GM18508 (cell line): ENCODE data around the gene ZP3.
"Not testable (repeated sequence)": the region's sequence is repeated elsewhere in the genome, so short reads cannot be mapped to it uniquely, and the experiment has no call there.

Experiments
- ATAC-seq: cut with Tn5 transposase; IDR thresholded peaks from one replicate; pipeline ENCODE4 v1.9.1; 2021; ENCODE audit warnings: moderate number of reproducible peaks; ENCODE audit not compliant: insufficient read depth, unreplicated experiment

Gene ZP3

DNA sequence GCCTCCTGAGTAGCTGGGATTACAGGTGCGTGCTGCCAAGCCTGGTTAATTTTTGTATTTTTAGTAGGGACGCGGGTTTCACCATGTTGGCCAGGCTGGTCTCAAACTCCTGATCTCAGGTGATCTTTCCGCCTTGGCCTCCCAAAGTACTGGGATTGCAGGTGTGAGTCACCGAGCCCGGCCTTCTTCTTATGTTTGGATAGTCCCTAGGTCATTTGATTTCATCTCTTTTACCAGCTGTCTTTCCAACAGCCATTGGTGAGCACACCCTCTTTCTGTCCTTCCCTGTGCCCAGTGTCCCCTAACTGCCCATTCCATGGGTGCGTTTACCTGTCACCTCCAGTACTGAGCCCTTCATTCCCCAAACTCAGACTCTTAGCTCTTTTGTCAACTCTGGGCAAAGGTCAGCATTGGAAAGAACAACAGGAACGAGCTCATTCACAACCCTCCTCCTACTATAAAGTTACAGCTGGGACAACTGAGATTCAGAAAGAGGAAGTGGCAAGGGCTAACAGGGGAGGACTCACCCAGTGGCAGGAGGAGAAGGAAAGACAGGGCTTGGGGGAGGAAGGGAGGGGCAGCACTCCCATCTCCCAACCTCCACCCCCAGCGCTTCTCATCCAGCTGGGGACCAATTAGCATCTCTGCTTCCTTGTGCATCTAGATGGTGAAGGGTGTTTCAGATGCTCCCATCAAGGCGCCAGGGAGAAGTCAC is 20.8 kb upstream of the ZP3 start:
- ATAC-seq = no peak

DNA sequence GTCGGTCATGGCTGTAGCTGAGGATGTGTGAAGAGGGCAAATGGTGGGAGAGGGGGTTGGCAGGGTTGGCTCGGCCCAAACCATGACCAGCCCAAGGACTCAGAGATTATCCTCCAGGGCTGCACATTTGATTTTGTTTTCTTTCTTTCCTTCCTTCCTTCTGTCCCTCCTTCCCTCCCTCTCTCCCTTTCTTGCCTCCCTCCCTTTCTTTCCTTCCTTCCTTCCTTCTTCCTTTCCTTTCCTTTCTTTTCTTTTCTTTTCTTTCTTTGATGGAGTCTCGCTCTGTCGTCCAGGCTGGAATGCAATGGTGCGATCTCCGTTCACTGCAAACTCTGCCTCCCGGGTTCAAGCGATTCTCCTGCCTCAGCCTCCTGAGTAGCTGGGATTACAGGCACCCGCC is 19.0 kb upstream of the ZP3 start:
- ATAC-seq = no peak

DNA sequence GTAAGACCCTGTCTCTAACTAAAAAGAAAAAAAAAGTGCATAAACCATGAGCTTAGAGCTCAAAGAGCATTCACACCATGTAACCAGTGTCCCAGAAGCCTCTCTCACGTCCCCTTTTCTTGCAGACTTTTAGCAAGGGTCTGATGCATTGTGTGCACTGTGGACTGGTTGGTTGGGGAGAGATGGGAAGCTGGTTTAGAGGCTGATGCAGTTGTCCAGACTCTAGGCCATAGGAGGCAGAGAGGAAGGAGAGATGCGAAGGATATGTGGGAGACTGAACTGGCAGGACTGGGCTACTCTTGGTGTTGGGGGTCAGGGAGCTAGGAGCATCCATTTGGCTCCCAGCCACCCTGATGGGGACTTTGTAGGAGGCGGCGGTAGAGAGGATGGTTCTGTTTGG is 17.0 kb upstream of the ZP3 start:
- ATAC-seq = no peak

DNA sequence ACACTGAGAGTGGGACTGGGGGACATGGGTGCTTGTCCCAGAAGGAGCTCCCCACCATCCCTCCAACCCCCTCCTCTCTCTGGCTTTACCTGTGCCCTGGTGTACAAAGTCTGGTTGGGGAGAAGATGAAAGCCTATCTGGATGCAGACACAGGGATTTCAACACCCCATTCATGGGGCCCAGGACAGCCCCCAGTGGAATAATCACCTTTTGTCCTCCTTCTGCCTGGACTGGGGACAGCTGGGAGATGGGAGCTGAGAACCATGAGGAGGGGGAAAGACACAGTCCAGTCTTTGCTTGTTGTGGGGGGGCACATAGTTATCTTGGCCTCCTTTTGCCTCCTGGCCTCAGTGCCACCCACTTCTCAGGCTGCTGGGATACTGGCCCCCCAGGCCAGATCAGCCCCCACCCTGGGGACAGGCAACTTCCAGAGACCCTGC is 16.6 kb upstream of the ZP3 start:
- no peak for ATAC-seq

DNA sequence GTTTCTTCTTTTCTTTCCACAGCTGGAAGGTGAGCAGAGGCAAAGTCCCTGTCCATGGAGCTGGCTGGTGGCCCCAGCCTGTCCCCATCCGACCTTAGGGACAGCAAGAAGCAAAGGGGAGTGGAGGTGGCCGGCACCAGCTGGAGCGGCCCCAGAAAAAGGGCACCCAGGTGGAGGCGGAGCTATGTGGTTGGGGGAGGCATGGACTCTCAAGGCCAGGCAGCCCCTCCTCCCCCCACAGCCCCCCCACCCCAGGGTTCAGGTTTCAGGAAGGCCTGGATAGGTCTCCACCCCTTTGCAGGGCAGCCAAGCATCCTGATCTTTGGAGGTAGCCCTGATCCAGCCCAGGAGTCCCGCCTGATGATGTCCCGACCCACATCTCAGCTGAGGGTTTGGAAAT is 15.2 kb upstream of the ZP3 start, which contains the start of gene SSC4D:
TSS of gene SSC4D (minus strand) at position 161 of the 400 bp plus-strand sequence. CDS start 5,258 bp downstream, outside the sequence.
- no peak for ATAC-seq

DNA sequence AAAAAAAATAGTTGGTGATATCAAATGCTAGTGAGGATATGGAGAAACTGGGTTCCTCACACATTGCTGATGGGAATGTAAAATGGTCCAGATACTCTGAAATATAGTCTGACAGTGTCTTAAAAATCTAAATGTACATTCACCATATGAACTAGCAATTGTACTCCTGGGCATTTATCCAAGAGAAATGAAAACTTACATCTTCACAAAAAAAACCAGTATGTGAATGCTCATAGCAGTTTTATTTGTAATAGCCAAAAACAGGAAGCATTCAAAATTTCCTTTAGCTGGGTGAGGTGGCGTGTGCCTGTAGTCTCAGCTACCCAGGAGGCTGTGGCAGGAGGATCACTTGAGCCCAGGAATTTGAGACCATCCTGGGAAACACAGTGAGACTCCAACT is 13.1 kb upstream of the ZP3 start:
- ATAC-seq = no peak

DNA sequence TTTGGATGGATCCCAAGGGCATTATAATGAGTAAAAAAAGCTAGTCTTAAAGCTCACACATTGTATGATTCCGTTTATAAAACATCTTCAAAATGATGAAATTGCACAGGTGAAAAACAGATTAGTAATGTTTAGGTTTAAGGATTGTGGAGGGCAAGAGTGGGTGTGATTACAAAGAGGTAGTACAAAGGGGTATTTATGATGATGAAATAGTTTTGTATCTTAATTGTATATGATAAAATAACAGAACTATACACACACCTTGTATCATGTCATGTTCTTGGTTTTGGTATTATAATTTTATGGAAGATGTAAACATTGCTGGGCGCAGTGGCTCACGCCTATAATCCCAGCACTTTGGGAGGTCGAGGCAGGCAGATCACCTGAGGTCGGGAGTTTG is 12.5 kb upstream of the ZP3 start:
- no peak for ATAC-seq

DNA sequence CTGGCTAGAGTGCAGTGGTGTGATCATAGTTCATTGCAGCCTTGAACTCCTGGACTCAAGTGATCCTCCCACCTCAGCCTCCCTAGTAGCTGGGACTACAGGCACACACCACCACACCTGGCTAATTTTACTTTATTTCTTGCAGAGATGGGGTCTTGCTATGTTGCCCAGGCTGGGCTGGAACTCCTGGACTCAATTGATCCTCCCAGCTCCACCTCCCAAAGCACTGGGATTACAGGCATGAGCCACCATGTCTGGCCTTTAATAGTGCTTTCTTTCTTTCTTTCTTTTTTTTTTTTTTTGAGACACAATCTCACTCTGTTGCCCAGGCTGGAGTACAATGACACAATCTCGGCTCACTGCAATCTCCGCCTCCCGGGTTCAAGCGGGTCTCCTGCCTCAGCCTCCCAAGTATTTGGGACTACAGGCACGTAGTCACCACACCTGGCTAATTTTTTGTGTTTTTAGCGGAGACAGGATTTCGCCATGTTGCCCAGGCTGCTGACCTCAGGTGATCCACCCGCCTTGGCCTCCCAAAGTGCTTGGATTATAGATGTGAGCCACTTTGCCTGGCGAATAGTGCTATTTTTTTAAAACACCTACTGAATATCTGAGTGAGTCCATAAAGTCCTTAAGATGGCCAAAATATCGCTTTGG is 7.0 kb upstream of the ZP3 start:
- not testable (repeated sequence) for ATAC-seq

DNA sequence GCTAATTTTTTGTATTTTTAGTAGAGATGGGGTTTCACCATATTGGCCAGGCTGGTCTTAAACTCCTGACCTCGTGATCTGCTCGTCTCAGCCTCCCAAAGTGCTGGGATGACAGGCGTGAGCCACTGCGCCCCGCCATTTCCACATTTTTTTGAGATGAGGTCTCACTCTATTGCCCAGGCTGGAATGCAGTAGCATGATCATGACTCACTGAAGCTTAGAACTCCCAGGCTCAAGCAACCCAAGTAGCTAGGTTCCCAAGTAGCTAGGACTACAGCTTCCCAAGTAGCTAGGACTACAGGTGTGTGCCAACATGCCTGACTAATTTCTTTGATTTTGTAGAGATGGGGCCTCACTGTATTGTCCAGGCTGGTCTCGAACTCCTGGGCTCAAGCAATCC is 3.7 kb upstream of the ZP3 start:
- ATAC-seq = not testable (repeated sequence)

DNA sequence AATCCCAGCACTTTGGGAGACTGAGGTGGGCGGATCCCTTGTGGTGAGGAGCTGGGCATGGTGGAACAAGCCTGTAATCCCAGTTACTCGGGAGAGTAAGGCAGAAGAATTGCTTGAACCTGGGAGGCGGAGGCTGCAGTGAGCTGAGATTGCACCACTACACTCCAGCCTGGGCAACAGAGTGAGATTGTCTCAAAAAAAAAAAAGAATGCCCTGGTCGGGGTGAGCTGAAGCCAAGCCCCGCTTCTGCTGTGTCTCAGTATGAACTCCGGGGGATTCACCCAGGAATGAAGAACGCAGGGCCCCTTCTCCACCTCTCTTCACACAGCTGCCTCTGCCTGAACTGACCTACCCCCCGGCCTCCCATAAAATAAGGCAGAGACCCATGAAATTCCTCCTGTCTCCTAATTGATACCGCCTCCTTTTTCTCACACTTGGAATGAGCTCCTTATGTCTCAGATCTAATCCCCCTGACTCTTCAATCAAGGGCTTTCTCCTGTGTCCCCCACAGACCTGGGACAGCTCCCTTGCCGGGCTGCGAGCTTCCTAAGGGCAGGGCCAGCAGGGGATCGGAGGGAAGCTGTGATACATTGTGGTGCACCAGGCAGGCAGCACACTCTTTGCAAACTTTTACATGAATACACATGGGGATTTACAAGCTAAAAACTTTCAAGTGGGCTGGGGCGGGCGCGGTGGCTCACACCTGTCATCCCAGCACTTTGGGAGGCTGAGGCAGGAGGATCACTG is 911 bp upstream of the ZP3 start:
- ATAC-seq = no peak

DNA sequence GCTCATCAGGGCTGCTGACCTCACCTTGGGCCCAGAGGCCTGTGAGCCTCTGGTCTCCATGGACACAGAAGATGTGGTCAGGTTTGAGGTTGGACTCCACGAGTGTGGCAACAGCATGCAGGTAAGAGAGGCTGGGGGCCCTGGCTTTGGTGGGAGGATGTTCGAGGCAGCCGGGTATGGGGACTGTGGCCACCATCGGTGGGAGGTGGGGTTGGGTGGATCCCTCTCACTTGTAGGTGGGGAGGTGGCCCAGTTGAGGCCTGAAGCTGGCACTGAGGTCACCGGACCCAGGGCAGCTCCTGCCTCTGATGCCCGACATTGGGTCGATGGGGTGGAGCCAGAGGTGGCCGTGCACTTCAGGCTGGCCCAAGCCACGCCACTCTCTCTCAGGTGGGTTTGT is 406 bp downstream of the ZP3 start:
- no peak for ATAC-seq

DNA sequence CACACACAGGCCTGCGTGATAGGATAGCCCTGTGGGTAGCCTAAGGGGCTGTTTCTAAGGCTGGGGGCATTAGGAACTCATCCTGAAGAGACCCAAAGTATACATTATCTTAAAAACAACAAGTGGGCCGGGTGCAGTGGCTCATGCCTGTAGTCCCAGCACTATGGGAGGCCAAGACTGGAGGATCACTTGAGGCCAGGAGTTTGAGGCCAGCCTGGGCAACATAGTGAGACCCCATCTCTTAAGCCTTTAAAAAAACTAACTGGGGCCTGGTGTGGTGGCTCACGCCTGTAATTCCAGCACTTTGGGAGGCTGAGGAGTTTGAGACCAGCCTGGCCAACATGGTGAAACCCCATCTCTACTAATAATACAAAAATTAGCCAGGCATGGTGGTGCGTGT is 808 bp downstream of the ZP3 start:
- not testable (repeated sequence) for ATAC-seq

DNA sequence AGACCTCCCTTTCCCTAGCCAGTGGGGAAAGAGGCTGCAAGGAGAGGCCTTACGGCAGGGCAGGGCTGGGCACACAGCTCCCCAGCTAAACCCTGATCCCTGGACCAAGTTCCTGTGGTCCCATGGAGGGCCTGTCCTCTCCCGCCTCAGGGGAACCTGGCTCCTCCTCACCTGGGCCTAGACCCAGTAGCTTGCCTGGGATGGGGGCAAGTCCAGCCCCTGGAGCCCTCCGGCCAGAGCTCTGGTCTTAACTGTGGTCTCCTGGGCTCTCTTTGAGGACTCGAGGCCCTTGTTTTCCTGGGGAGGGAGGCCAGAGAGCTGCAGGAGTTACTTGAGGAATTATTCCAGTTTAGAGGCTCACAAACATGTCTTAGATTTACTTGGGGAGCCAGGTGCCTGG is 1.5 kb downstream of the ZP3 start:
- no peak for ATAC-seq

DNA sequence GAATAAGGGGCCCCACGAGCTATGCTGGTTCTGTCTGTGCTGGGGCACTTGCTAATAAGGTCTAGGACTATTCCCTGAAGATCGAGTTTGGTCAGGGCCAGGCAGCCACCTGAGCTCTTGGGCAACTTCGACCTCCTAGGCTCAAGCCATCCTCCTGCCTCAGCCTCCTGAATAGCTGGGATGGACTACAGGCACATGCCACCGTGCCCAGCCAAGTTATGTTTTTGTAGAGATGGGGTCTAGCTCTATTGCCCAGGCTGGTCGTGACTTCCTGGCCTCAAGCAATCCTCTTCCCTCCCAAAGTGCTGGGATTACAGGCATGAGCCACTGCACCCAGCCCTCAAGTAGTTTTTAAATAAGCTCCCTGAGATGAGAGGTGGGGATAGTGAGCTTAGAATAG is 2.9 kb downstream of the ZP3 start:
- ATAC-seq = no peak

DNA sequence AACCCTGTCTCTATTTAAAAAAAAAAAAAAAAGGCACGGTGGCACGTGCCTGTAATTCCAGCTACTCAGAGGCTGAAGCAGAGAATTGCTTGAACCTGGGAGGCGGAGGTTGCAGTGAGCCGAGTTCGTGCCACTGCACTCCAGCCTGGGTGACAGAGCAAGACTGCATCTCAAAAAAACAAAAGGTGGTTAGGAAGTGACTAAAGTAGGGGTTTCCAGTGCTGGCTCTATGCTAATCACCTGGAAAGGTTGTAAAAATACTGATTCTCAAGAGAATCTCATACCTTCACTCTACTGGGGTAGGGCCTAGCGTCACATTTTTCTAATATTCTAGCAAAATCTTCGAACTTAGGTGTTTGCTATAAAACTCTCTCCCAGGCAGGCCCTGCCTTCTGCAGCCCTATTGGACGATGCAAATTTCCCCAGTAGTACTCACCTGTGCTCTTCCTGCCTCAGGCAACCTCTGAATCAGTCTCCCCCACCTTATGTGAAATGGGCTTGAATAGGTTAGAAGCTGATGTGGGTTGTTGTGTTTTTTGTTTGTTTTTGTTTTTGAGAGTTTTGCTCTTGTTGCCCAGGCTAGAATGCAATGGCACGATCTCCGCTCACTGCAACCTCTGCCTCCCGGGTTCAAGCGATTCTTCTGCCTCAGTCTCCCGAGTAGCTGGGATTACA is 3.5 kb downstream of the ZP3 start:
- ATAC-seq = no peak

DNA sequence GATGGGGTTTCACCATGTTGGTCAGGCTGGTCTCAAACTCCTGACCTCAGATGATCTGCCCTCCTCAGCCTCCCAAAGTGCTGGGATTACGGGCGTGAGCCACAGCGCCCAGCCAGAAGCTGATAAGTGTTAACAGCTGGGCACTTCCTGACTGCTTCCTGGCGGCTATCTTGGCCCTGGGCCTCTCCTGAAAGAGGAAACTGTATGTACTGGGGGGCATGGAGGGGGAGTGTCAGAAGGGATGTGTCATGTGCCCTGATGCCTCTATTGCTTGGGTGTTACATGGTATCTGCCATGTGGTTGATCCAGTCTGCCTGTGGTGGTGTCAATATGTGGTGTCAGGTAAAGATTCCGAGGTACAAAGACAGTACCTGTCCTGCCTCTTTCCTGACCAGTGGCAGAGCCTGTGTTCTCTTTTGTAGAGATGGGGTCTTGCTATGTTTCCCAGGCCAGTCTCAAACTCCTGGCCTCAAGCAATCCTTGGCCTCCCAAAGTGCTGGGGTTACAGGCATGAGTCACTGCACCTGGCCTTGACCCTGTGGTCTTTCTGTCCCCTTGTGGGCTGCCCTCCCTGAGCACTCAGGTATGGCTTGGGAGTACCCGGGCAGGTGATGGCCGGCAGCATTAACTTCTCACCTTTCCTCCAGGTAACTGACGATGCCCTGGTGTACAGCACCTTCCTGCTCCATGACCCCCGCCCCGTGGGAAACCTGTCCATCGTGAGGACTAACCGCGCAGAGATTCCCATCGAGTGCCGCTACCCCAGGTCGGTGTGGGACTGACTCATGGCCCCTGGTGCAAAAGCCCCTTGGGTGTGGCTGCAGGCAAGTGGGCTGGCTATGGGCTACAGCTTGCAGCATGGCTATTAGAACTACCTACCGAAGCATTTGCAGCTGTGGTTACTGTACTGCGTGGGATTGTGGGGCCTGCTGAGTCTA is 4.4 kb downstream of the ZP3 start:
- no peak for ATAC-seq

DNA sequence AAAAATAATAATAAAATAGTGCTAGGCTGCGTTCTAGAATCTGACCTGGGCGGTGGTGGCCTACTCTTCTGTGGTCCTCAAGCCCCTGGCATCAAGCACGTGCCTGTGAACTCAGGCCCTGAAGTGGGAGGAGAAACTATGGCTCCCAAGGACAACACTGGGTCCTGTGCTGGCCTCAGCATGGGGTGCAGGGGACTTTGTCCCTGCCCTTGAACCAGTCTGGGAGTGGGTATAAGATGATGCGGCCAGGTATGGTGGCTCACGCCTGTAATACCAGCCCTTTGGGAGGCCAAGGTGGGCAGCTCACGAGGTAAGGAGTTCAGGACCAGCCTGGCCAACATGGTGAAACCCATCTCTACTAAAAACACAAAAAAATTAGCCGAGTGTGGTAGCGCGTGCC is 5.5 kb downstream of the ZP3 start:
- ATAC-seq = no peak

DNA sequence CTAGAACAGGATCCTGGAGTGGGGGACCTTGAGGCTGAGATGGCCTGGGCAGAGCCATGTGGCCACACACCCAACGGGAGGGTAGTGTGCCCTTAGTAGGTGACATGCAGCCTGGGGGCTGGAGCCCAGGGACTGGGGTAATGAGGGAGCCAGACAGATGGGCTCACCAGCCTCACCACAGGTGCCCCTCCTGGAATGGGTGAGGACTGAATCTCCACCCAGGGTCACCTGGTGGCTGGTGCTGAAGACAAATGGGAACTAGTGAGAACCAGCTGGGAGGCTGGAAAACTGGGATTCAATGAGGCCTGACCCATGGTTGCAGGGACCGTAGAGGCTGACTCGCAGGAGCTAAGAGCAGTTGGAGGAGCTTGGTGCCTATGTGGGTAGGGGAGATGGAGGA is 6.1 kb downstream of the ZP3 start:
- ATAC-seq = no peak

DNA sequence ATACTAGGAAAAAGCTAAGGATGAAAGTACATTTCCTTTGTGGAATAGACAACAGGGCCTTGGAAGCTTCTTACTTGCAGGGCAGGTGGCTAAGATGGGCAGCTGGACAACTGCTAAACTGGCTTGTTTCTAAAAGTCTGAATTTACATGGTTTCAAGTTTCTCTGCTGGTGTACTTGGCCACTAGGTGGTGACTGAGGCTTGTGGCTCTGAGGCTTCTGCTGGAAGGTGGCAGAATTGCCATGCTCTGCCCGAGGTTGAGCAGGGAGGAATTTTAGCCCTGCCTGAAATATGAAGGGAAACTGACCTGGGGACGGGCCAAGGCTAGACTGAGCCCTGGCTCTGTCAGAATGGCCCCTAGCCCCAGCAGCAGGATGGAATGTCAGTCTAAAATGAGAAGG is 13.1 kb downstream of the ZP3 start:
- ATAC-seq = peak; percentile 69
